Tibial artery (tissue), 4 donors: Measurements from ENCODE around the gene PLCL1.

ENCODE experiments used
- DNase-seq, 2 donors: peaks; one replicate each; pipeline ENCODE4 v3.0.0-alpha.2; 2019
- H3K27ac ChIP-seq, 2 donors: fragments of 200-600 bp; sonication (generic) in 1 of 2; 1 replicate in 1 of 2; 2 replicates in 1 of 2; pipeline ENCODE4 v1.5.1; 2018 to 2019; ENCODE audit warnings: mild to moderate bottlenecking in 1 of 2
- H3K27me3 ChIP-seq, 2 donors: fragments of 200-600 bp; sonication (generic) in 1 of 2; one replicate each; pipeline versions ENCODE4 v1.5.1 to v1.6.0; 2016 to 2019
- H3K36me3 ChIP-seq, 3 donors: fragments of 200-600 bp; sonication (generic) in 2 of 3; one replicate each; pipeline ENCODE4 v1.5.1; 2016 to 2019; ENCODE audit warnings: mild to moderate bottlenecking in 2 of 3
- H3K4me1 ChIP-seq, 4 donors: fragments of 200-600 bp; sonication (generic) in 2 of 4; 1 replicate in 3 of 4; 2 replicates in 1 of 4; pipeline ENCODE4 v1.5.1; 2016 to 2019
- H3K4me3 ChIP-seq, 2 donors: fragments of 200-600 bp; sonication (generic) in 1 of 2; 1 replicate in 1 of 2; 2 replicates in 1 of 2; pipeline ENCODE4 v1.5.1; 2018 to 2019; ENCODE audit warnings: mild to moderate bottlenecking in 2 of 2
- H3K9me3 ChIP-seq, 3 donors: fragments of 200-600 bp; sonication (generic) in 1 of 3; one replicate each; pipeline ENCODE4 v1.5.1; 2016 to 2019
- CTCF ChIP-seq, 2 experiments: fragments of 200-600 bp in 1 of 2; fragments of 450-650 bp in 1 of 2; IDR thresholded peaks; one replicate each; pipeline ENCODE4 v1.5.1; 2017 to 2019; ENCODE audit warnings: antibody characterized with exemption in 2 of 2, mild to moderate bottlenecking in 1 of 2, moderate library complexity in 1 of 2
- intact Hi-C: fragments of 100-400 bp; cut with DNase I; formaldehyde crosslinking; loops from one replicate; pipeline ENCODE4 v1.15.0; 2023; ENCODE audit warnings: low total_unique reads

The PLCL1 gene

GRCh38 chr2:197893403-197894177 is 89.2 kb downstream of the PLCL1 start:
- H3K27ac ChIP-seq, result peak overlapping the region; percentile 19 to 51
- DNase-seq, result no peak

GRCh38 chr2:197894751-197895274 is 90.4 kb downstream of the PLCL1 start:
- no peak for DNase-seq
- intact Hi-C loops, result no loop called here
- no peaks in the 10 kb centered on the region for H3K9me3 ChIP-seq
- H3K4me1 ChIP-seq, result peaks cover 0 to 49% (median 7%) of the 10 kb centered on the region in 4 donors
- H3K4me3 ChIP-seq, result no peak overlapping the region
- H3K36me3 ChIP-seq, result no peaks in the 10 kb centered on the region
- H3K27me3 ChIP-seq, result no peaks in the 10 kb centered on the region
- no peak for TF ChIP-seq CTCF (IDR thresholded peaks at IDR 0.05)
- H3K27ac ChIP-seq, result no peak overlapping the region

More at GRCh38 chr2:197893403-197894177, 89.2 kb downstream of the PLCL1 start:
- intact Hi-C loops, result no loop called here
- Histone ChIP-seq H3K27me3 (no peaks in the 10 kb centered on the region), H3K4me1 (peaks cover 0 to 58% (median 6%) of the 10 kb centered on the region in 4 donors), H3K4me3 (peak overlapping the region; percentile 13 to 26), H3K36me3 (no peaks in the 10 kb centered on the region), H3K9me3 (no peaks in the 10 kb centered on the region)
- TF ChIP-seq CTCF (IDR thresholded peaks at IDR 0.05), result no peak

GRCh38 chr2:197897960-197898678 is 93.7 kb downstream of the PLCL1 start:
- Histone ChIP-seq H3K4me3 (no peak overlapping the region), H3K27me3 (no peaks in the 10 kb centered on the region), H3K4me1 (peaks cover 0 to 54% (median 8%) of the 10 kb centered on the region in 4 donors), H3K9me3 (no peaks in the 10 kb centered on the region), H3K36me3 (no peaks in the 10 kb centered on the region), H3K27ac (no peak overlapping the region)
- DNase-seq, result no peak
- intact Hi-C loops, result no loop called here
- no peak for TF ChIP-seq CTCF (IDR thresholded peaks at IDR 0.05)

- DNase-seq, result no peak
- Histone ChIP-seq H3K36me3 (no peaks in the 10 kb centered on the region), H3K4me1 (peaks cover 0 to 64% (median 11%) of the 10 kb centered on the region in 4 donors), H3K9me3 (no peaks in the 10 kb centered on the region), H3K27ac (no peak overlapping the region), H3K27me3 (no peaks in the 10 kb centered on the region), H3K4me3 (no peak overlapping the region)
- intact Hi-C loops, result no loop called here
- no peak for TF ChIP-seq CTCF (IDR thresholded peaks at IDR 0.05)
Observed at GRCh38 chr2:197904446-197904845, 100.1 kb downstream of the PLCL1 start.

GRCh38 chr2:197908156-197908555 is 103.8 kb downstream of the PLCL1 start:
- H3K4me3 ChIP-seq, result no peak overlapping the region
- H3K9me3 ChIP-seq, result no peaks in the 10 kb centered on the region
- no peaks in the 10 kb centered on the region for H3K36me3 ChIP-seq
- H3K27ac ChIP-seq, result peak overlapping the region in 1 of 2 donors; percentile 16
- no peak for DNase-seq
- no peaks in the 10 kb centered on the region for H3K27me3 ChIP-seq
- intact Hi-C loops, result no loop called here
- H3K4me1 ChIP-seq, result peaks cover 0 to 54% (median 7%) of the 10 kb centered on the region in 4 donors
- TF ChIP-seq CTCF (IDR thresholded peaks at IDR 0.05), result no peak
